ENCODE results near the gene TELO2. TPM values are rescaled to one million over a fixed set of nuclear protein-coding genes. Genes with fewer than 3 reads are reported as not detected.

Gene TELO2
- total and polyA plus RNA-seq, 12 donors: 14.5 to 50.5 (median 20.8) TPM

GRCh38 chr16:1532081-1532760 is 39.1 kb downstream of the TELO2 start:
- peak overlapping the region; percentile 87 to 99 (median 95) for H3K27ac ChIP-seq
- peak overlapping the region; percentile 1 to 94 (median 88) for H3K4me3 ChIP-seq
- WGBS, 2 donors: 12 to 13% methylated on average over 28 of the region's 28 CpGs
- TF ChIP-seq CTCF (IDR thresholded peaks at IDR 0.05): no peak
- intact Hi-C loops (cut with DNase I): loop anchor here in 6 of 10 donors (1.0 to 5.0 kb wide), 5 partner anchors 13 to 80 kb away; partner anchors contain the start of genes CRAMP1 (in 3 of the 6), IFT140 (in 3 of the 6) and TELO2 (in 3 of the 6)
- peak; percentile 24 to 86 (median 67) for ATAC-seq
- H3K4me1 ChIP-seq: peaks cover 41 to 77% (median 73%) of the 10 kb centered on the region in 9 donors
- peak; percentile 69 to 84 for DNase-seq
- H3K36me3 ChIP-seq: peaks cover 0 to 21% (median 3%) of the 10 kb centered on the region in 9 donors
- H3K27me3 ChIP-seq: peaks cover 0 to 30% (median 0%) of the 10 kb centered on the region in 7 donors
- H3K9me3 ChIP-seq: no peaks in the 10 kb centered on the region

- TF ChIP-seq CTCF (IDR thresholded peaks at IDR 0.05): no peak
- DNase-seq (peak in 1 of 2 donors; percentile 42), ATAC-seq (peak in 6 of 8 donors; percentile 1 to 32 (median 3))
- Histone ChIP-seq H3K4me1 (peaks cover 36 to 77% (median 75%) of the 10 kb centered on the region in 9 donors), H3K27ac (peak overlapping the region; percentile 87 to 99 (median 95)), H3K27me3 (peaks cover 0 to 30% (median 0%) of the 10 kb centered on the region in 7 donors), H3K4me3 (peak overlapping the region in 9 of 10 donors; percentile 71 to 94 (median 90)), H3K36me3 (peaks cover 0 to 27% (median 6%) of the 10 kb centered on the region in 9 donors), H3K9me3 (no peaks in the 10 kb centered on the region)
- intact Hi-C loops (cut with DNase I): loop anchor here in 6 of 10 donors (1.0 to 5.0 kb wide), 5 partner anchors 13 to 80 kb away; partner anchors contain the start of genes CRAMP1 (in 3 of the 6), IFT140 (in 3 of the 6) and TELO2 (in 3 of the 6)
- 38 to 49% methylated on average over 10 of the region's 10 CpGs for WGBS, 2 donors
Observed at GRCh38 chr16:1532771-1533170, 39.6 kb downstream of the TELO2 start.

GRCh38 chr16:1533443-1533951 is 40.3 kb downstream of the TELO2 start, which contains the start of gene TMEM204:
TSS of gene TMEM204 (plus strand) at chr16:1533666. CDS start at chr16:1534276, 610 bp downstream.
- H3K4me3 ChIP-seq: peak within 1 kb of the TSS; percentile 71 to 94 (median 88)
- ATAC-seq: peak; percentile 54 to 83 (median 77)
- H3K9me3 ChIP-seq: no peaks in the 10 kb centered on the region
- peaks cover 0 to 30% (median 0%) of the 10 kb centered on the region in 7 donors for H3K27me3 ChIP-seq
- H3K4me1 ChIP-seq: peaks cover 32 to 77% (median 75%) of the 10 kb centered on the region in 9 donors
- intact Hi-C loops (cut with DNase I): loop anchor here in 6 of 10 donors (5.0 kb wide), 3 partner anchors 36 to 79 kb away; partner anchors contain the start of genes CRAMP1 (in 3 of the 6), IFT140 (in 3 of the 6) and TELO2 (in 3 of the 6)
- peak; percentile 85 to 90 for DNase-seq
- H3K36me3 ChIP-seq: peaks cover 0 to 34% (median 6%) of the 10 kb centered on the region in 9 donors
- TF ChIP-seq CTCF (IDR thresholded peaks at IDR 0.05): no peak
- WGBS, 2 donors: 29 to 36% methylated on average over 27 of the region's 27 CpGs
- H3K27ac ChIP-seq: peak within 1 kb of the TSS; percentile 87 to 99 (median 95)
